GM12801 (cell line): Measurements from ENCODE around the gene CLK1.

Experiments
- CTCF ChIP-seq: IDR thresholded peaks from one replicate; pipeline ENCODE4 v1.5.1; 2011; ENCODE audit warnings: control low read depth; ENCODE audit not compliant: insufficient read length; ENCODE audit errors: extremely low read depth

The CLK1 gene

DNA sequence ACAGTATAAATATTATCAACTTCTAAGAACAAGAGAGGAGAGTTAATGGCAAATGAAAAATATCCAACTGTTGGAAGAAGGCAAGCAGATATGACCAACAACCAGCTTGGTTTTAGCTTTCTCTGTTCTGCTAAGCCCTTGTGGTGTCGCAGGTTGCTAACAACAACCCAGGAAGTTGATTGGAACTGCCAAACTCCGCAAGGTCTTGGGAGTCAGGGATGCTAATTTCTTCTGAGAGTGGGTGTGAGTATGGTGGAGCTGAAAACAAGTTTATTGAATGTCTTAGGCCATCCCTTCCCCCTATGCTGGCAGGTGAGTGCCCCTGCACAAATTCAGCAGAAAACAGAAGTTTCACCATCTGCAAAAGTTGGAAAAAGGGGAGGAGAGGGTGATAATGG lies 35.2 kb downstream of the CLK1 start:
- TF ChIP-seq CTCF: no peak

DNA sequence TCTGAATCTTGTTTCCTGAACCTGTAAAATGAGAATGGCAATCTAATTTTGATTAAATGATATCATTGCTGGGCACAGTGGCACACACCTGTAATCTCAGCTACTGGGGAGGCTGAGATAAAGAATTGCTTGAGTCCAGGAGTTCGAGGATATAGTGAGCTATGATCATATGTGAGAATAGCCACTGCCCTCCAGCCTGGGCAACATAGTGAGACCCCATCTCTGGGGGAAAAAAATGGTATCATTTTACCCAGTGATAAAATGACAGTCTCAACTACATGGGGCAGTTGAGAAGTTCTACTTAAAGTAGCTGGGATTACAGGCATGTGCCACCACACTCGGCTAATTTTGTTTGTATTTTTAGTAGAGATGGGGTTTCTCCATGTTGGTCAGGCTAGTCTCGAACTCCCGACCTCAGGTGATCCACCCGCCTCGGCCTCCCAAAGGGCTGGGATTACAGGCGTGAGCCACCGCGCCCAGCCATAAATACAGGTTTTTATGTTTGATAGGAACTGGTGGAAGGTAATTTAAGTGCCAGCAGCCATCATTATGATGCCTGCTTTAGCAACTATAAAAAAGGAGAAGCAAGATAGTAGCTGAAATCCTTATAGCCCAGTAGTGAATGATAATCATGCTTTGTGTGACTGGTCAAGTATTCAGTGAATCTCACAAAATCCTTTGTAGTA lies 35.7 kb downstream of the CLK1 start:
- TF ChIP-seq CTCF: no peak

DNA sequence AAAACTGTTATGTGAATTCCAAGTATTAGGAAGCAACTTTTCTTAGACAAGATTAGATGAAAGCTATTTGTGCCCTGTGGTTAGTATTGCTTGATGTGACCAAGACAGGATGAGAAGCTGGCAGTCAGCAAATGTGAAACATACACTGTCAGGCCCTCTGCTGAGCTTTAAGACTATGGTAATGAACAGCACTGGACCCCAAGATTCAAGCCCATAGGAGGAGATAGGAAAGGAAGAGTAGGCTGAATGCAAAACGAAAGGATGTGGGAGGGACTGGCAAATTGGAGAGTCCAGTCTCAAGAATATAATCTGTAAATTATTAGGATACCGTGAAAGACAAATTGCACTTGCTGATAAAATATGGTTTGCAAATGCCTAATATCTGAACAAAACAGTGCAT lies 36.4 kb downstream of the CLK1 start:
- no peak for TF ChIP-seq CTCF

DNA sequence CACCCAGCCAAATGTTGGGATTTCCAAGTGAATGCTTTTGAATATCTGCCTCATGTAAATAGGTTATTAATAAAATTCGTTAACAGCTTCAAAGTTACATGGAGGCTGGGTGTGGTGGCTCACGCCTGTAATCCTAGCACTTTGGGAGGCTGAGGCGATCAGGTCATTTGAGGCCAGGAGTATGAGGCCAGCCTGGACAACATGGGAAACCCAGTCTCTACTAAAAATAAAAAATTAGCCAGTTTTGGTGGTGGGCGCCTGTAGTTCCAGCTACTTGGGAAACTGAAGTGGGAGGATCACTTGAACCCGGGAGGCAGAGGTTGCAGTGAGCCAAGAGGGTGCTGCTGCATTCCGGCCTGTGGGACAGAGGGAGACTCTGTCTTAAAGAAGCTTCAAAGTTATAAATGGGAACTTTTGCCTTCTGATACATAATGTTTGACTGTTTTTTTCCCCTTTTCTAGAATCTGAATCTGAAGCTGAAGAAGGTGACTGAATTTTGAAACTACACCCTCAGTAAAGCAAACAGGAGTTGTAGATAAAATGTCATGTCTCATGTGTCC lies 42.7 kb downstream of the CLK1 start:
- TF ChIP-seq CTCF: no peak

GRCh38 chr2:200820573-200821234 lies 43.8 kb downstream of the CLK1 start:
- no peak for TF ChIP-seq CTCF

- no peak for TF ChIP-seq CTCF
These were observed 49.5 kb downstream of the CLK1 start for GRCh38 chr2:200814917-200815316.

- no peak for TF ChIP-seq CTCF
These were observed 50.1 kb downstream of the CLK1 start for GRCh38 chr2:200814276-200814815.
